ENCODE results near the gene LIMS2.

DNA sequence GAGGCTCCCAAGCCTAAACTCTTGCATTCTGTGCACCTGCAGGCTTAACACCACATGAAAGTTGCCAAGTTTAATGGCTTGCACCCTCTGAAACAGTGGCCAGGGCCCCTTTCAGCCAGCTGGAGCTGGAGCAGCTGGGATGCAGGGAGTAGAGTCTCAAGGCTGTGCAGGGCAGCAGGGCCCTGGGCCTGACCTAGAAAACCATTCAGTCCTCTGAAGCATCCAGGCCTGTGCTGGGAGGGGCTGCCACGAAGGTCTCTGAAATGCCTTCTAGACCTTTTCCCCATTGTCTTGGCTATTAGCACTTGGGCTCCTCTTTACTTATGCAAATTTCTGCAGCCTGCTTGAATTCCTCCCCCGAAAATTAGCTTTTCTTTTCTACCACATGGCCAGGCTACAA, 15.4 kb upstream of the LIMS2 start:
- TF ChIP-seq, protein P1, sequence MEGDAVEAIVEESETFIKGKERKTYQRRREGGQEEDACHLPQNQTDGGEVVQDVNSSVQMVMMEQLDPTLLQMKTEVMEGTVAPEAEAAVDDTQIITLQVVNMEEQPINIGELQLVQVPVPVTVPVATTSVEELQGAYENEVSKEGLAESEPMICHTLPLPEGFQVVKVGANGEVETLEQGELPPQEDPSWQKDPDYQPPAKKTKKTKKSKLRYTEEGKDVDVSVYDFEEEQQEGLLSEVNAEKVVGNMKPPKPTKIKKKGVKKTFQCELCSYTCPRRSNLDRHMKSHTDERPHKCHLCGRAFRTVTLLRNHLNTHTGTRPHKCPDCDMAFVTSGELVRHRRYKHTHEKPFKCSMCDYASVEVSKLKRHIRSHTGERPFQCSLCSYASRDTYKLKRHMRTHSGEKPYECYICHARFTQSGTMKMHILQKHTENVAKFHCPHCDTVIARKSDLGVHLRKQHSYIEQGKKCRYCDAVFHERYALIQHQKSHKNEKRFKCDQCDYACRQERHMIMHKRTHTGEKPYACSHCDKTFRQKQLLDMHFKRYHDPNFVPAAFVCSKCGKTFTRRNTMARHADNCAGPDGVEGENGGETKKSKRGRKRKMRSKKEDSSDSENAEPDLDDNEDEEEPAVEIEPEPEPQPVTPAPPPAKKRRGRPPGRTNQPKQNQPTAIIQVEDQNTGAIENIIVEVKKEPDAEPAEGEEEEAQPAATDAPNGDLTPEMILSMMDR (conservative IDR thresholded peaks at IDR 0.05 in 1 of 2, IDR thresholded peaks at IDR 0.05 in 1 of 2; ENCODE audit: low read depth in 1 of 2, low read length in 2 of 2): no peak
- no peak for TF ChIP-seq EZH2 (IDR thresholded peaks at IDR 0.05; ENCODE audit: low read length, missing control alignments)

Data from fibroblast of lung (primary cell).